Ascending aorta (tissue), 2 donors: Measurements from ENCODE around the gene NAV1. TPM values are rescaled to one million over a fixed set of nuclear protein-coding genes. Genes with fewer than 3 reads are reported as not detected.

Experiments used
- DNase-seq, 2 donors: peaks; one replicate each; pipeline ENCODE4 v3.0.0-alpha.2; 2019; ENCODE audit warnings: low spot score in 2 of 2
- H3K27ac ChIP-seq, 2 donors: fragments of 200-600 bp; sonication (generic); one replicate each; pipeline ENCODE4 v1.5.1; 2016 to 2017; ENCODE audit warnings: mild to moderate bottlenecking in 1 of 2
- H3K27me3 ChIP-seq: fragments of 200-600 bp; sonication (generic); one replicate; pipeline ENCODE4 v1.5.1; 2017
- H3K36me3 ChIP-seq, 2 donors: fragments of 200-600 bp; sonication (generic); one replicate each; pipeline ENCODE4 v1.5.1; 2016
- H3K4me1 ChIP-seq, 2 donors: fragments of 200-600 bp; sonication (generic); one replicate each; pipeline ENCODE4 v1.5.1; 2016 to 2017; ENCODE audit warnings: mild to moderate bottlenecking in 1 of 2
- H3K4me3 ChIP-seq, 2 donors: fragments of 200-600 bp; sonication (generic); one replicate each; pipeline ENCODE4 v1.5.1; 2016 to 2017; ENCODE audit warnings: mild to moderate bottlenecking in 1 of 2
- H3K9me3 ChIP-seq, 2 donors: fragments of 200-600 bp; sonication (generic); one replicate each; pipeline ENCODE4 v1.5.1; 2016
- intact Hi-C: fragments of 100-400 bp; cut with DNase I; formaldehyde crosslinking; loops from one replicate; pipeline ENCODE4 v1.15.1; 2023
- total RNA-seq: library from RNA; depleted of rRNA; stranded (reverse); fragments of >200 nt; gene quantifications from one replicate; pipeline ENCODE4 v1.1.0, GENCODE V29; 2016
- TF ChIP-seq, protein P1 (sequence below), 3 experiments: fragments of 200-600 bp in 2 of 3; fragments of 450-650 bp in 1 of 3; sonication (generic) in 2 of 3; IDR thresholded peaks; one replicate each; pipeline ENCODE4 v1.5.1; 2016 to 2019; ENCODE audit warnings: antibody characterized with exemption in 3 of 3, mild to moderate bottlenecking in 1 of 3, moderate library complexity in 1 of 3

NAV1 gene
- total RNA-seq, 1 donor from 2014 or later = 131 TPM

DNA sequence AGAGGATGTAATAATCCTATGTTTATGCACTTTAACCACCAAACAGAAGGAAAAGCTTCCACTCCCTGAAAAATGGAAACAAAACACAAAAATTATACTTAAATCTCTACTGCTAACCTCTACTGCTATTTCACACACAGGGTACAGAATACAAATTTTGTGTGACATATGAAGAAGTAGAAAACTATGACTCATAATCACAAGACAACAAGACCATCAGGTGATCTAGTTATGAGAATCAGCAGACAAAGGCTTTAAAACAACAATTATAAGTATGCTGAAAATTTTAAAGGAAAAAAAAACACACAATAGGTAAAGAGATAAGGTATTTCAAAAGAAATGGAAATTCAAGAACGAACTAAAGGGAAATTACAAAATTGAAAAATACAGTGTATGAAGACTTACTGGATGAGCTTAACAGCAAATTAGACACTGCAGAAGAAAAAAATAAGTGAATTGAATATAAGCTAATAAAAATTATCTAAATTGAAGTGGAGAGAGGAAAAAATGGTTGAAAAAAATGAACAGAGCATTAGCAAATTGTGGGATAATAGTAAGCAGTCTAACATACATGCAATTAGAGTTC is 13.6 kb upstream of the NAV1 start:
- TF ChIP-seq, protein P1, sequence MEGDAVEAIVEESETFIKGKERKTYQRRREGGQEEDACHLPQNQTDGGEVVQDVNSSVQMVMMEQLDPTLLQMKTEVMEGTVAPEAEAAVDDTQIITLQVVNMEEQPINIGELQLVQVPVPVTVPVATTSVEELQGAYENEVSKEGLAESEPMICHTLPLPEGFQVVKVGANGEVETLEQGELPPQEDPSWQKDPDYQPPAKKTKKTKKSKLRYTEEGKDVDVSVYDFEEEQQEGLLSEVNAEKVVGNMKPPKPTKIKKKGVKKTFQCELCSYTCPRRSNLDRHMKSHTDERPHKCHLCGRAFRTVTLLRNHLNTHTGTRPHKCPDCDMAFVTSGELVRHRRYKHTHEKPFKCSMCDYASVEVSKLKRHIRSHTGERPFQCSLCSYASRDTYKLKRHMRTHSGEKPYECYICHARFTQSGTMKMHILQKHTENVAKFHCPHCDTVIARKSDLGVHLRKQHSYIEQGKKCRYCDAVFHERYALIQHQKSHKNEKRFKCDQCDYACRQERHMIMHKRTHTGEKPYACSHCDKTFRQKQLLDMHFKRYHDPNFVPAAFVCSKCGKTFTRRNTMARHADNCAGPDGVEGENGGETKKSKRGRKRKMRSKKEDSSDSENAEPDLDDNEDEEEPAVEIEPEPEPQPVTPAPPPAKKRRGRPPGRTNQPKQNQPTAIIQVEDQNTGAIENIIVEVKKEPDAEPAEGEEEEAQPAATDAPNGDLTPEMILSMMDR (IDR thresholded peaks at IDR 0.05) = no peak
- Histone ChIP-seq H3K36me3 (no peaks in the 10 kb centered on the region), H3K27me3 (no peaks in the 10 kb centered on the region), H3K4me3 (no peak overlapping the region), H3K27ac (no peak overlapping the region), H3K9me3 (no peaks in the 10 kb centered on the region), H3K4me1 (peaks cover 0 to 3% of the 10 kb centered on the region in 2 donors)
- intact Hi-C loops = no loop called here
- DNase-seq = no peak

DNA sequence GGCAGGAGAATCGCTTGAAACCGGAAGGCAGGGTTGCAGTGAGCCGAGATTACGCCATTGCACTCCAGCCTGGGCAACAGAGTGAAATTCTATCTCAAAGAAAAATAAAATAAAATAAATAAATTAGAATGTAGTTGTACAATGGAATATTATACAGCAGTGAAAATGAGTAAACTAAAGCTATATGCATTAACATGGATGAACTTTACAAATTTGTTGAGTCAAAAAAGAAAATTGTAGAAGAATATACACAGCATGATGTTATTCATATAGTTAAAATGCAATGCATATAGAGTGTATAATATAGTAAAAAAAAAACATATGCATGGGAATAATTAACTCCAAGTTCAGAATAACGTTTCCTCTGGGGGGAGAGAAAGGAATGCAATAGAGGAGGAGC is 11.0 kb upstream of the NAV1 start:
- H3K27me3 ChIP-seq = no peaks in the 10 kb centered on the region
- H3K4me3 ChIP-seq = no peak overlapping the region
- TF ChIP-seq, protein P1 (IDR thresholded peaks at IDR 0.05) = no peak
- no peak overlapping the region for H3K27ac ChIP-seq
- intact Hi-C loops = no loop called here
- no peaks in the 10 kb centered on the region for H3K36me3 ChIP-seq
- H3K4me1 ChIP-seq = peaks cover 10 to 21% of the 10 kb centered on the region in 2 donors
- no peaks in the 10 kb centered on the region for H3K9me3 ChIP-seq
- DNase-seq = no peak

DNA sequence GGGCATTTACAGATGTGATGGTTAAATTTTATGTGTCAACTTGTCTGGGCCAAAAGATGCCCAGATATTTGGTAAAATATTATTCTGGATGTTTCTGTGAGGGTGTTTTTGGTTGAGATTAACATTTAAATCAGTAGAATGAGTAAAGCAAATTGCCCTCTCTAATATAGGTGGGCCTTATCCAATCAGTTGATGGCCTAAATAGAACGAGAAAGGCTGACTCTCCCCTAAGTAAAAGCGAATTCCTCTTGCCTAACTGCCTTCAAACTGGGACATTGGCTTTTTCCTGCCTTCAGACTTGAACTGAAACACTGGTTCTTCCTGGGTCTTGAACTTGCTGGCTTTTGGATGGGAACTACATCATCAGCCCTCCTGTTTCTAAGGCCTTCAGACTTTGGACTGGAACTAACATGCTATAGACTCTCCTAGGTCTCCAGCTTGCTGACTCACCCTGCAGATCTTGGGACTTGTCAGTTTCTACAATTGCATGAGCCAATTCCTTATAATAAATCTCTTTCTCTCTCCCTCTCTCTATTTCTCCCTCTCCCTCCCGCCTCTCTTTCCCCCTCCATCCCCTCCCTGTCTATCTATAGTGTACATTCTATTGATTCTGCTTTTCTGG is 10.2 kb upstream of the NAV1 start:
- Histone ChIP-seq H3K4me3 (no peak overlapping the region), H3K9me3 (no peaks in the 10 kb centered on the region), H3K27me3 (no peaks in the 10 kb centered on the region), H3K36me3 (no peaks in the 10 kb centered on the region), H3K4me1 (peaks cover 10 to 26% of the 10 kb centered on the region in 2 donors), H3K27ac (no peak overlapping the region)
- DNase-seq = no peak
- intact Hi-C loops = no loop called here
- TF ChIP-seq, protein P1 (IDR thresholded peaks at IDR 0.05) = no peak

DNA sequence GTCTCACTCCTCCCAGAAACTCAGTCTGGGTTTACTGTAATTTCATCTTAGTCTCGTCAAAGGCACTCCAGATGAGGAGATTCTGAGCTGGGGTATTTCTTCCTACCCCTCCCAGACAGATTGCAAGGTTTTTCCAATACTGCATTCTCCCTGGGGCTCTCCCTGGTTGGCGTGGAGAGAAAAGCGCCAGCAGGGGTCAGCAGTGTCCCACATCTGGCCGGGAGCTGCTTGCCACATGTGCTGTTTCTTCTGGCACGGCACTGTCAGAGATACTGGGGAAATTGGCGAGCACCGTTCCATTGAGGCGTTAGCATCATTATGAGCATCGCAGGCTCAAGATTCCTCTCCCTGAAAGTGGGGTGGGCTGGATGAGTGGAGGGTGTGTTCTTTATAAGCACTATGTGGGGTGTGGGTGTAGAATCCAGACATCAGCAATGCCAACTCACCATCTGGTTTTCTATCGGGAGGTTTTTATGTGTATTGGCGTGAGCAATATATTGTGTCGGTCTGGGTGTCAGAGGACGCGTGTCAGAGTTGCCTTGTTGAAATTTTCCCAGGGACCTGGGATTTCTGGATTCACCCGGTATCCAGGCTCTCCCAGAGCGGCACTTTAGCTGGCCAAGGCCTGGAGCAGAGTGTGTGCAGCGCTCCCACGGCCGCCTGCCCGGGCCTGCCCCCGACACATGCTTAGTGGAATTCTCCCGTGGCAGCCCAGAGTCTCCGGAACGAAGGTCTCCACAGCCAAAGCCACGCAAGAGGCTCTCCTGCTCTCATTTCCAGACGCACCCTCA is 8.0 kb upstream of the NAV1 start:
- Histone ChIP-seq H3K36me3 (no peaks in the 10 kb centered on the region), H3K27ac (peak overlapping the region; percentile 51 to 59), H3K27me3 (no peaks in the 10 kb centered on the region), H3K4me3 (no peak overlapping the region), H3K9me3 (no peaks in the 10 kb centered on the region), H3K4me1 (peaks cover 20 to 45% of the 10 kb centered on the region in 2 donors)
- intact Hi-C loops = loop anchor here (1.0 to 10.0 kb wide), 4 partner anchors 28 to 444 kb away; no protein-coding TSS in a partner anchor
- DNase-seq = peak; percentile 51 to 95
- TF ChIP-seq, protein P1 (IDR thresholded peaks at IDR 0.05) = peak; percentile 89 to 96 (median 93)

DNA sequence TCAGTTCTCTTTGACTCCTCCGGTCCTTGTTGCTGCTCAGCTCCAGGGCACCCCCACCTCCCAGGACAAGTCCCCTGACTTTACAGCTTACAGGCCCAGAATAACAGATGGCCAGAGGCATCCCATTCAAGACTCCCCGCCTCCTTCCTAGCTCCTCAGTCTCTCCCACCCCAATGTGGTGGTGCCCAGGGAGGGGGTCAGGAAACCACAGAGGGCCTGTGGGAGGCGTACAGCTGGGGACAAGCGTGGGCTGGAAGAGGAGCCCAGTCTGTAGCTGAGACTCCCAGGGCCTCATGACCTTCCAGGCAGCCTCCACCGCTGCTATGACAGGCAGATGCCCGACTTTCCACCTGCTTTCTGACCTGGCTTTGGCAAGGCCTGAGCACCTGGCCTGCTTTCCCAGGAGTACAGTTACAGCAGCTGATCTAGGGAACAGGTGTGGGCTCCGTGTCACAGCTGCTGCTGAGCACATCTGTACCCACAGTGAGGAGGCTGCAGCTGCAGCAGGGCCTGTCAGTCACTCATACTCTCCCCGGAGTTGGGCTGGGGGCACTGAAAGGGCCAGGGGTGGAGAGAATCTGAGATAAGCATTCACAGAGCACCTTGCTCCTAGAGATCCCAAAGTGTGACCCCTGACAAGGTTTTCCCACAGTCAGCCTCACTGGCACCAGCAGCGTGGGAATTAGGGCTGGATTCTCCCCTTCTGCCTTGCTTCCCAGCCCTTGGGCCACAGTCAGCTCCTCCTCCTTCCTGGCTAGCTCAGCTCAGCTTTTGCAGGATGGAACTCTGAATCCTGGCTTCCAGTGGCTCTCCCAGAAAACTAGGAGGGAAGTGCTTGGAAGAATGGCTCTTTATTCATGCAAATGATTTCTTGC is 7.1 kb upstream of the NAV1 start:
- Histone ChIP-seq H3K27ac (peak overlapping the region; percentile 51 to 59), H3K36me3 (no peaks in the 10 kb centered on the region), H3K27me3 (no peaks in the 10 kb centered on the region), H3K4me3 (no peak overlapping the region), H3K9me3 (no peaks in the 10 kb centered on the region), H3K4me1 (peaks cover 25 to 52% of the 10 kb centered on the region in 2 donors)
- TF ChIP-seq, protein P1 (IDR thresholded peaks at IDR 0.05) = no peak
- intact Hi-C loops = loop anchor here (2.0 to 10.0 kb wide), 2 partner anchors 263 to 443 kb away; no protein-coding TSS in a partner anchor
- no peak for DNase-seq
